HepG2 (cell line): ENCODE results near the gene HSPB6. TPM values are rescaled to one million over a fixed set of nuclear protein-coding genes. Genes with fewer than 3 reads are reported as not detected.

Experiments
- ATAD3A ChIP-seq: sonication (generic); formaldehyde crosslinking; IDR thresholded peaks from 2 replicates; pipeline ENCODE4 v1.4.0; 2020; ENCODE audit warnings: missing genetic modification reagents
- CEBPB ChIP-seq: IDR thresholded peaks from 2 replicates; pipeline ENCODE4 v1.6.1; 2011; ENCODE audit warnings: low read depth, low read length, improper control_type of control experiment, borderline replicate concordance
- GATAD2A ChIP-seq: IDR thresholded peaks from 2 replicates; pipeline ENCODE4 v1.6.1; 2016
- HIVEP1 ChIP-seq: sonication (generic); formaldehyde crosslinking; IDR thresholded peaks from 2 replicates; pipeline ENCODE4 v1.4.0; 2020; ENCODE audit warnings: mild to moderate bottlenecking, missing genetic modification reagents
- HMG20B ChIP-seq: conservative IDR thresholded peaks from 2 replicates; pipeline ENCODE4 v1.6.1; 2016; ENCODE audit warnings: missing genetic modification reagents, missing compliant biosample characterization
- KLF9 ChIP-seq: IDR thresholded peaks from 2 replicates; pipeline ENCODE4 v1.6.1; 2016; ENCODE audit warnings: low read depth
- MTF2 ChIP-seq: sonication (generic); formaldehyde crosslinking; IDR thresholded peaks from 2 replicates; pipeline ENCODE4 v1.5.0; 2020; ENCODE audit warnings: missing genetic modification reagents, borderline replicate concordance
- NR2F2 ChIP-seq: IDR thresholded peaks from 2 replicates; pipeline ENCODE4 v1.6.1; 2012; ENCODE audit warnings: low read depth, inconsistent platforms, borderline replicate concordance
- PCBP2 ChIP-seq: fragments of 200-400 bp; formaldehyde crosslinking; optimal IDR thresholded peaks from 2 replicates; pipeline ENCODE3; 2018; ENCODE audit warnings: low read length, low read depth; ENCODE audit not compliant: poor library complexity, severe bottlenecking
- RFX3 ChIP-seq: IDR thresholded peaks from 2 replicates; pipeline ENCODE4 v1.6.1; 2016; ENCODE audit warnings: missing biosample characterization, missing genetic modification reagents
- SMAD9 ChIP-seq: sonication (generic); formaldehyde crosslinking; IDR thresholded peaks from 2 replicates; pipeline ENCODE4 v1.5.1; 2020; ENCODE audit warnings: mild to moderate bottlenecking, missing genetic modification reagents
- SRSF9 ChIP-seq: fragments of 200-400 bp; formaldehyde crosslinking; IDR thresholded peaks from 2 replicates; pipeline ENCODE4 v1.6.1; 2018; ENCODE audit warnings: borderline replicate concordance, mild to moderate bottlenecking, low read depth, low read length; ENCODE audit not compliant: insufficient read depth, poor library complexity, severe bottlenecking
- ZKSCAN5 ChIP-seq: sonication (generic); formaldehyde crosslinking; IDR thresholded peaks from 2 replicates; pipeline ENCODE4 v1.5.1; 2020; ENCODE audit warnings: mild to moderate bottlenecking, missing genetic modification reagents
- ZNF12 ChIP-seq: sonication (generic); formaldehyde crosslinking; IDR thresholded peaks from 2 replicates; pipeline ENCODE4 v1.5.0; 2020; ENCODE audit warnings: missing genetic modification reagents
- ZNF672 ChIP-seq: sonication (generic); formaldehyde crosslinking; IDR thresholded peaks from 2 replicates; pipeline ENCODE4 v1.8.1; 2022; ENCODE audit warnings: missing genetic modification reagents
- polyA plus RNA-seq, 8 experiments: library from polyadenylated mRNA; depleted of rRNA in 3 of 8; stranded (reverse) in 7 of 8; unstranded in 1 of 8; fragments of >200 nt; fragmentation: Illumina TruSeq in 4 of 8; extraction: Trizol in 4 of 8; gene quantifications; 2 replicates each; pipeline versions ENCODE4 v1.2.1 to v1.2.3, GENCODE V29; 2011 to 2016; ENCODE audit warnings: low read depth in 4 of 8, missing spikeins in 1 of 8, mixed read lengths in 1 of 8; ENCODE audit not compliant: insufficient read depth in 1 of 8
- total RNA-seq, 5 experiments: library from RNA; depleted of rRNA; stranded (reverse); fragments of >200 nt; fragmentation: Illumina TruSeq; extraction: Trizol; gene quantifications; 2 replicates each; pipeline ENCODE4 v1.2.3, GENCODE V29; 2016; ENCODE audit warnings: low read depth in 1 of 5
- TF ChIP-seq, protein P1 (sequence below): sonication (generic); formaldehyde crosslinking; conservative IDR thresholded peaks from 2 replicates; pipeline ENCODE4 v1.8.0; 2022; ENCODE audit warnings: mild to moderate bottlenecking, moderate library complexity, missing genetic modification reagents
- TF ChIP-seq, protein P2 (sequence below): IDR thresholded peaks from 2 replicates; pipeline ENCODE4 v1.6.1; 2016; ENCODE audit warnings: missing genetic modification reagents, missing compliant biosample characterization
- TF ChIP-seq, protein P3 (sequence below): sonication (generic); formaldehyde crosslinking; IDR thresholded peaks from 2 replicates; pipeline ENCODE4 v1.5.0; 2020; ENCODE audit warnings: mild to moderate bottlenecking, low read depth, missing genetic modification reagents, borderline replicate concordance
- TF ChIP-seq, protein P4 (sequence below): sonication (generic); formaldehyde crosslinking; IDR thresholded peaks from 2 replicates; pipeline ENCODE4 v1.5.1; 2020; ENCODE audit warnings: missing genetic modification reagents, mild to moderate bottlenecking, borderline replicate concordance
- TF ChIP-seq, protein P5 (sequence below): sonication (generic); formaldehyde crosslinking; IDR thresholded peaks from 2 replicates; pipeline ENCODE4 v1.5.0; 2020; ENCODE audit warnings: mild to moderate bottlenecking, missing genetic modification reagents

Gene HSPB6
- total and polyA plus RNA-seq, 2 of the 13 experiments (the other 11 are each of a cell fraction or from before 2014, with no cell fraction given), result 0.18 TPM; not detected in 1

DNA sequence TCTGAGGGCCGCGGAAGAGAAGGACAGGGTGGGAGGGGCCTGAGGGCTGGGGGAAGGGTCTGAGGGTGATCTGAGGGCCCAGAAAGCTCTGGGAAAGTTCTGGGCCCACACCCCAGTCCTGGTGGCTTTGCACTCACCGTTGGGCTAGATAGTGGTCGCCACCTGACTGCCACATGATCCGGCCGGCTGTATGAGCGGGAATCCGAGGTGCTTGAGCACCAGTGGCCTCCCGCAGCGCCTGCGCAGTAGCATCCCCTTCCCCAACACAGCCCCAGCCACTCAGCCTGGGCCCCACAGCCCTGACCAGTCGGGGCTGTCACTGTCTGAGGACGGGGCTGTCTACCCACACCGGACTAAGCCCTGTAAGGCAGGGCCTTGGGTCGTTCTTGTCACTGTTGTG lies 40.8 kb upstream of the HSPB6 start (continued):
- no peak for TF ChIP-seq NR2F2
- TF ChIP-seq ZNF672 (CRISPR knock-in tag), result no peak
- TF ChIP-seq, protein P1, sequence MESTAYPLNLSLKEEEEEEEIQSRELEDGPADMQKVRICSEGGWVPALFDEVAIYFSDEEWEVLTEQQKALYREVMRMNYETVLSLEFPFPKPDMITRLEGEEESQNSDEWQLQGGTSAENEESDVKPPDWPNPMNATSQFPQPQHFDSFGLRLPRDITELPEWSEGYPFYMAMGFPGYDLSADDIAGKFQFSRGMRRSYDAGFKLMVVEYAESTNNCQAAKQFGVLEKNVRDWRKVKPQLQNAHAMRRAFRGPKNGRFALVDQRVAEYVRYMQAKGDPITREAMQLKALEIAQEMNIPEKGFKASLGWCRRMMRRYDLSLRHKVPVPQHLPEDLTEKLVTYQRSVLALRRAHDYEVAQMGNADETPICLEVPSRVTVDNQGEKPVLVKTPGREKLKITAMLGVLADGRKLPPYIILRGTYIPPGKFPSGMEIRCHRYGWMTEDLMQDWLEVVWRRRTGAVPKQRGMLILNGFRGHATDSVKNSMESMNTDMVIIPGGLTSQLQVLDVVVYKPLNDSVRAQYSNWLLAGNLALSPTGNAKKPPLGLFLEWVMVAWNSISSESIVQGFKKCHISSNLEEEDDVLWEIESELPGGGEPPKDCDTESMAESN (CRISPR knock-in tag), result no peak
- TF ChIP-seq, protein P2, sequence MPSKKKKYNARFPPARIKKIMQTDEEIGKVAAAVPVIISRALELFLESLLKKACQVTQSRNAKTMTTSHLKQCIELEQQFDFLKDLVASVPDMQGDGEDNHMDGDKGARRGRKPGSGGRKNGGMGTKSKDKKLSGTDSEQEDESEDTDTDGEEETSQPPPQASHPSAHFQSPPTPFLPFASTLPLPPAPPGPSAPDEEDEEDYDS (CRISPR knock-in tag), result no peak
- TF ChIP-seq HMG20B, result no peak
- no peak for TF ChIP-seq CEBPB
- TF ChIP-seq, protein P3, sequence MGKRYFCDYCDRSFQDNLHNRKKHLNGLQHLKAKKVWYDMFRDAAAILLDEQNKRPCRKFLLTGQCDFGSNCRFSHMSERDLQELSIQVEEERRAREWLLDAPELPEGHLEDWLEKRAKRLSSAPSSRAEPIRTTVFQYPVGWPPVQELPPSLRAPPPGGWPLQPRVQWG (CRISPR knock-in tag), result no peak
- no peak for TF ChIP-seq RFX3 (CRISPR knock-in tag)
- no peak for TF ChIP-seq ZKSCAN5 (CRISPR knock-in tag)
- no peak for TF ChIP-seq ATAD3A (CRISPR knock-in tag)
- no peak for TF ChIP-seq SMAD9 (CRISPR knock-in tag)
- no peak for TF ChIP-seq SRSF9
- no peak for TF ChIP-seq PCBP2
- TF ChIP-seq KLF9 (CRISPR knock-in tag), result no peak
- no peak for TF ChIP-seq GATAD2A (CRISPR knock-in tag)
- TF ChIP-seq, protein P4, sequence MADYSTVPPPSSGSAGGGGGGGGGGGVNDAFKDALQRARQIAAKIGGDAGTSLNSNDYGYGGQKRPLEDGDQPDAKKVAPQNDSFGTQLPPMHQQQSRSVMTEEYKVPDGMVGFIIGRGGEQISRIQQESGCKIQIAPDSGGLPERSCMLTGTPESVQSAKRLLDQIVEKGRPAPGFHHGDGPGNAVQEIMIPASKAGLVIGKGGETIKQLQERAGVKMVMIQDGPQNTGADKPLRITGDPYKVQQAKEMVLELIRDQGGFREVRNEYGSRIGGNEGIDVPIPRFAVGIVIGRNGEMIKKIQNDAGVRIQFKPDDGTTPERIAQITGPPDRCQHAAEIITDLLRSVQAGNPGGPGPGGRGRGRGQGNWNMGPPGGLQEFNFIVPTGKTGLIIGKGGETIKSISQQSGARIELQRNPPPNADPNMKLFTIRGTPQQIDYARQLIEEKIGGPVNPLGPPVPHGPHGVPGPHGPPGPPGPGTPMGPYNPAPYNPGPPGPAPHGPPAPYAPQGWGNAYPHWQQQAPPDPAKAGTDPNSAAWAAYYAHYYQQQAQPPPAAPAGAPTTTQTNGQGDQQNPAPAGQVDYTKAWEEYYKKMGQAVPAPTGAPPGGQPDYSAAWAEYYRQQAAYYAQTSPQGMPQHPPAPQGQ (CRISPR knock-in tag), result no peak
- no peak for TF ChIP-seq MTF2
- TF ChIP-seq, protein P5, sequence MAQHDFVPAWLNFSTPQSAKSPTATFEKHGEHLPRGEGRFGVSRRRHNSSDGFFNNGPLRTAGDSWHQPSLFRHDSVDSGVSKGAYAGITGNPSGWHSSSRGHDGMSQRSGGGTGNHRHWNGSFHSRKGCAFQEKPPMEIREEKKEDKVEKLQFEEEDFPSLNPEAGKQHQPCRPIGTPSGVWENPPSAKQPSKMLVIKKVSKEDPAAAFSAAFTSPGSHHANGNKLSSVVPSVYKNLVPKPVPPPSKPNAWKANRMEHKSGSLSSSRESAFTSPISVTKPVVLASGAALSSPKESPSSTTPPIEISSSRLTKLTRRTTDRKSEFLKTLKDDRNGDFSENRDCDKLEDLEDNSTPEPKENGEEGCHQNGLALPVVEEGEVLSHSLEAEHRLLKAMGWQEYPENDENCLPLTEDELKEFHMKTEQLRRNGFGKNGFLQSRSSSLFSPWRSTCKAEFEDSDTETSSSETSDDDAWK, result no peak
- TF ChIP-seq ZNF12, result no peak
- TF ChIP-seq HIVEP1 (CRISPR knock-in tag), result no peak
